Memory B cell (primary cell): ENCODE measurements around the gene PATJ.
A peak's percentile ranks its signal among the peaks of the same experiment; 100 is the strongest.

Experiments
- ATAC-seq: fragments of 150-1000 bp; cut with Tn5 transposase; 2 replicates; pipeline ENCODE4 v1.10.0; 2021; ENCODE audit warnings: low read depth, mild to moderate bottlenecking, moderate library complexity
- DNase-seq, 2 donors: peaks; one replicate each; pipeline ENCODE4 v3.0.0; 2022; ENCODE audit warnings: low spot score in 2 of 2
- H3K27ac Mint-ChIP-seq: one replicate; pipeline ENCODE4 v1.8.0; 2022; ENCODE audit warnings: mild to moderate bottlenecking, moderate library complexity, mixed read lengths
- H3K27me3 Mint-ChIP-seq: one replicate; pipeline ENCODE4 v1.8.0; 2022; ENCODE audit warnings: mixed read lengths
- H3K36me3 Mint-ChIP-seq: one replicate; pipeline ENCODE4 v1.8.0; 2022; ENCODE audit warnings: mild to moderate bottlenecking, mixed read lengths
- H3K4me1 Mint-ChIP-seq: one replicate; pipeline ENCODE4 v1.8.0; 2022; ENCODE audit warnings: mixed read lengths
- H3K4me3 Mint-ChIP-seq: one replicate; pipeline ENCODE4 v1.8.0; 2022; ENCODE audit warnings: mild to moderate bottlenecking, moderate library complexity, mixed read lengths
- H3K9me3 Mint-ChIP-seq: one replicate; pipeline ENCODE4 v1.8.0; 2022; ENCODE audit warnings: mixed read lengths

The PATJ gene

DNA sequence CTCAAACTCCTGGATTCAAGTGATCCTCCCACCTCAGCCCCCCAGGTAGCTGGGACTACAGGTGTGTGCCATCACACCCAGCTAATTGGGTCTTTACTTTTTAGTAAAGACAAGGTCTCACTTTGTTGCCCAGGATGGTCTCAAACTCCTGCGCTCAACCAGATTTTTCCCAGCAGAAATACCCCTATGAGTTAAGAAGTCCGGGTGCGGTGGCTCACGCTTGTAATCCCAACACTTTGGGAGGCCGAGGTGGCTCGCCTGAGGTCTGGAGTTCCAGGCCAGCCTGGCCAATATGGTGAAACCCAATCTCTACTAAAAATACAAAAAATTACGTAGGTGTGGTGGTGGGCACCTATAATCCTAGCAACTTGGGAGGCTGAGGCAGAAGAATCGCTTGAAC is 445.8 kb downstream of the PATJ start:
- H3K4me1 Mint-ChIP-seq: no peaks in the 10 kb centered on the region
- DNase-seq (no peak), ATAC-seq (no peak)
- no peak overlapping the region for H3K27ac Mint-ChIP-seq
- H3K27me3 Mint-ChIP-seq: peaks cover 7% of the 10 kb centered on the region
- no peak overlapping the region for H3K4me3 Mint-ChIP-seq
- H3K9me3 Mint-ChIP-seq: no peaks in the 10 kb centered on the region
- no peaks in the 10 kb centered on the region for H3K36me3 Mint-ChIP-seq

- DNase-seq (no peak), ATAC-seq (peak; percentile 42)
- Mint-ChIP-seq H3K27ac (peak within 1 kb of the TSS; percentile 45), H3K36me3 (peaks cover 2% of the 10 kb centered on the region), H3K4me1 (no peaks in the 10 kb centered on the region), H3K9me3 (peaks cover 2% of the 10 kb centered on the region), H3K27me3 (peaks cover 13% of the 10 kb centered on the region), H3K4me3 (peak within 1 kb of the TSS; percentile 68)
These were observed 452.6 kb downstream of the PATJ start, which contains the start of gene L1TD1 for GRCh38 chr1:62194651-62195544. Gene L1TD1 (plus strand): TSS chr1:62194849. CDS start chr1:62206629, 11,780 bp downstream.

DNA sequence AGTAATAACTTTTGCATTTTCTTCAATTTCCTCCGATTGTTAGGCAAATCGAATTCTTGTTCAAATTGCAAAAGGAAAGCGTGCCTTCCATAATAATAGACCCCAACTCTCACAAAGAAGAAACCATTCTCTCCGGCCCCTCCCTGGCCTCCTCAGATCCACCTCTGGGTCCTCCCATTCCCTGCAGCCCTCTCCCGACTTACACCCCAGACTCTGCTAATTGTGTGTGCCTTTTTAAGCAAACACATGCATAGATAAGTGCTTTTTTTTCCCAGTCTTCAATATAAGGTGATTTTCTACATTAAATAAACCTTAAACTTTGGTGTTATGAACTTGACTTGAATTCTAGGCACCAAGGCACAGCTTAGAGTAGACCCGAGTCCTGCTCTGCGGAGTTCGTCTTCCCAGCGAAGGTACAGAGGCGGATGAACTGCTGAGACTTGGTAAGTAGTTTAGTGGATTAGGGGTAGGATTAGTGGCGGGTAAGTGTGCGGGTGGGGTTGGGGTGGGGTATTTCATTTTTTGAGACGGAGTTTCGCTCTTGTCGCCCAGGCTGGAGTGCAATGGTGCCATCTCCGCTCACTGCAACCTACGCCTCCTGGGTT is 453.9 kb downstream of the PATJ start:
- Mint-ChIP-seq H3K27me3 (peaks cover 13% of the 10 kb centered on the region), H3K4me1 (no peaks in the 10 kb centered on the region), H3K27ac (no peak overlapping the region), H3K9me3 (peaks cover 2% of the 10 kb centered on the region), H3K36me3 (peaks cover 2% of the 10 kb centered on the region), H3K4me3 (peak overlapping the region; percentile 4)
- DNase-seq (no peak), ATAC-seq (no peak)

- H3K4me1 Mint-ChIP-seq: no peaks in the 10 kb centered on the region
- H3K27ac Mint-ChIP-seq: no peak overlapping the region
- ATAC-seq (no peak), DNase-seq (no peak)
- H3K27me3 Mint-ChIP-seq: peaks cover 13% of the 10 kb centered on the region
- H3K36me3 Mint-ChIP-seq: peaks cover 2% of the 10 kb centered on the region
- H3K4me3 Mint-ChIP-seq: no peak overlapping the region
- peaks cover 2% of the 10 kb centered on the region for H3K9me3 Mint-ChIP-seq
These were observed 455.9 kb downstream of the PATJ start for GRCh38 chr1:62198069-62198780.

DNA sequence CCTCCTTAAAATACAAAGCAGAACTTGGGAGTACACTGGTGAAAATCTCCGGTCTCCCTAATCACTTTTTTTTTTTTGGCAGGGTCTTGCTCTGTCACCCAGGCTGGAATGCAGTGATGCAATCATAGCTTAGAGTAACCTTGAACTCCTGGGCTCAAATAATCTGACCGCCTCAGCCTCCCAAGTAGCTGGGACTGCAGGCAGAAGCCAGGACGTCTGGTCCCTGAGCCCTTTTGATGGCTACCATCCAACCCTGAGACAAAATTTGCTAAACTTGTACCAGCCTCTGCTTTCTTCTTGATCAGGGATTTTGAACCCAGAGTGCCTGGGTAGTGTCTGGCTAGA is 456.5 kb downstream of the PATJ start:
- DNase-seq: no peak
- Mint-ChIP-seq H3K36me3 (no peaks in the 10 kb centered on the region), H3K27ac (no peak overlapping the region), H3K4me1 (no peaks in the 10 kb centered on the region), H3K27me3 (peaks cover 10% of the 10 kb centered on the region), H3K9me3 (peaks cover 2% of the 10 kb centered on the region), H3K4me3 (no peak overlapping the region)
- no peak for ATAC-seq

- no peaks in the 10 kb centered on the region for H3K4me1 Mint-ChIP-seq
- peaks cover 11% of the 10 kb centered on the region for H3K9me3 Mint-ChIP-seq
- no peak for ATAC-seq
- H3K4me3 Mint-ChIP-seq: no peak overlapping the region
- H3K27me3 Mint-ChIP-seq: peaks cover 4% of the 10 kb centered on the region
- DNase-seq: no peak
- H3K36me3 Mint-ChIP-seq: peaks cover 8% of the 10 kb centered on the region
- no peak overlapping the region for H3K27ac Mint-ChIP-seq
These were observed 464.9 kb downstream of the PATJ start for GRCh38 chr1:62207187-62207586.

DNA sequence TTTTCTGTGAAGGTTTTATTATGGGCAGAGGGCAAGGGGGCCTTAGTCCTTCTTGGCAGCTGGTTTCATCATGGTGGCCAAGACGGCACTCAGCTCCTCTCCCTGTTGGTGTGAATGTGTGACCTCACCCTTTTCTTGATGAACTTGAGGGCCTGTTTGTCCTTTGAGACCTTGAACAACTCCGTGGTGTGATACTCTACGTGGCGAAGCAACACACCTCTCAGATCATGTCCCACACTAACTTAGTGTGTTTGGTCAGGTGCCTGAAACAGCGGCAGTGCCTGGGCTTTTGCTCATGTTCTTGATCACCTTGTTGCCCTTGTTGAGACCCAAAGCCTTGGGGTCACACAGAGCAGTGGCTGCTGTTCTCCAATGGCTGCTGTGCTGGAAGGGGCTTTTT is 465.8 kb downstream of the PATJ start:
- peaks cover 3% of the 10 kb centered on the region for H3K27me3 Mint-ChIP-seq

DNA sequence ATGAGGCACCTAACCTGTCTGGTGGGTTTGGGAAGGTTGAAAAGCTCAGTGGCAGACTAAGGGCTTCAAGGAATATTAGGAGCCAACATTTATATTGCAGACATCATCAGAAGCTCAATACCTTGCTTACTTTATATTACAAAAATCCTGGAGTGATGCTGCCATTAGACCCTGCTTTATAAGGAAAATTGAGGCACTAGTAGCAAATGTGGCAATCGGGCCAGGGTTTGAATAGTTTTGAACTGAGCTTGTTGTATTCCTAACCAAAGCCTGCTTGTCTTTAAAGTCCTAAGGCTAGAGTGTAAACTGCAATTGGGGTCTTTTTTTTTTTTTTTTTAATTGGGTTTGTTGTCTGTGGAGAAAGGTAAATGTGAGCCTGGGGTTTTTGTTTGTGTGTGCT is 466.7 kb downstream of the PATJ start:
- H3K27ac Mint-ChIP-seq: no peak overlapping the region
- H3K4me3 Mint-ChIP-seq: no peak overlapping the region
- DNase-seq (no peak), ATAC-seq (no peak)
- H3K27me3 Mint-ChIP-seq: peaks cover 3% of the 10 kb centered on the region
- peaks cover 11% of the 10 kb centered on the region for H3K9me3 Mint-ChIP-seq
- no peaks in the 10 kb centered on the region for H3K4me1 Mint-ChIP-seq
- H3K36me3 Mint-ChIP-seq: peaks cover 8% of the 10 kb centered on the region

More for the DNA sequence above, 465.8 kb downstream of the PATJ start:
- peaks cover 11% of the 10 kb centered on the region for H3K9me3 Mint-ChIP-seq
- no peak overlapping the region for H3K4me3 Mint-ChIP-seq
- peaks cover 8% of the 10 kb centered on the region for H3K36me3 Mint-ChIP-seq
- ATAC-seq (no peak), DNase-seq (no peak)
- H3K27ac Mint-ChIP-seq: no peak overlapping the region
- no peaks in the 10 kb centered on the region for H3K4me1 Mint-ChIP-seq

DNA sequence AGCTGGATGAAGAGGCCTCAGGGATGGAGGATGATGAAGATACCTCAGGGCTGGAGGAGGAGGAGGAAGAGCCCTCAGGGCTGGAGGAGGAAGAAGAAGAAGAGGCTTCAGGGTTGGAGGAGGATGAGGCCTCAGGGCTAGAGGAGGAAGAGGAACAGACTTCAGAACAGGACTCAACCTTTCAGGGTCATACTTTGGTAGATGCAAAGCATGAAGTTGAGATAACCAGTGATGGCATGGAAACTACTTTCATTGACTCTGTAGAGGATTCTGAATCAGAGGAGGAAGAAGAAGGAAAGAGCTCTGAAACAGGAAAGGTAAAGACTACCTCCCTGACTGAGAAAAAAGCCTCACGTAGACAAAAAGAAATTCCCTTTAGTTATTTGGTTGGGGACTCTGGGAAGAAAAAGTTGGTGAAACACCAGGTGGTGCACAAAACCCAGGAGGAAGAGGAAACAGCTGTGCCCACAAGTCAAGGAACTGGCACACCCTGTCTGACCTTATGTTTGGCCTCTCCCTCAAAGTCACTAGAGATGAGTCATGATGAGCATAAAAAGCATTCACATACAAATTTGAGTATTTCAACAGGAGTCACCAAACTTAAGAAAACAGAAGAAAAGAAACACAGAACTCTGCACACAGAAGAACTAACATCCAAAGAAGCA is 467.8 kb downstream of the PATJ start:
- H3K27ac Mint-ChIP-seq: no peak overlapping the region
- H3K9me3 Mint-ChIP-seq: peaks cover 12% of the 10 kb centered on the region
- peaks cover 8% of the 10 kb centered on the region for H3K36me3 Mint-ChIP-seq
- ATAC-seq (no peak), DNase-seq (no peak)
- H3K4me1 Mint-ChIP-seq: no peaks in the 10 kb centered on the region
- no peak overlapping the region for H3K4me3 Mint-ChIP-seq
- H3K27me3 Mint-ChIP-seq: peaks cover 2% of the 10 kb centered on the region

DNA sequence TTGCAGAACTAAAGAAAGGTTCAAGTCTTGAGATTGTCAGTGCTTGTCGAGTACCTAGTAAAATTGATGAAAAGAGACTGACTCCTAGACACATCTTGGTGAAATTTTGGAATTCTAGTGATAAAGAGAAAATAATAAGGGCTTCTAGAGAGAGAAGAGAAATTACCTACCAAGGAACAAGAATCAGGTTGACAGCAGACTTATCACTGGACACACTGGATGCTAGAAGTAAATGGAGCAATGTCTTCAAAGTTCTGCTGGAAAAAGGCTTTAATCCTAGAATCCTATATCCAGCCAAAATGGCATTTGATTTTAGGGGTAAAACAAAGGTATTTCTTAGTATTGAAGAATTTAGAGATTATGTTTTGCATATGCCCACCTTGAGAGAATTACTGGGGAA is 468.7 kb downstream of the PATJ start:
- ATAC-seq (no peak), DNase-seq (no peak)
- peaks cover 2% of the 10 kb centered on the region for H3K27me3 Mint-ChIP-seq
- no peak overlapping the region for H3K27ac Mint-ChIP-seq
- no peaks in the 10 kb centered on the region for H3K4me1 Mint-ChIP-seq
- peaks cover 12% of the 10 kb centered on the region for H3K9me3 Mint-ChIP-seq
- no peak overlapping the region for H3K4me3 Mint-ChIP-seq
- H3K36me3 Mint-ChIP-seq: peaks cover 8% of the 10 kb centered on the region

- H3K36me3 Mint-ChIP-seq: peaks cover 6% of the 10 kb centered on the region
- DNase-seq: no peak
- H3K27me3 Mint-ChIP-seq: no peaks in the 10 kb centered on the region
- no peak overlapping the region for H3K27ac Mint-ChIP-seq
- H3K4me1 Mint-ChIP-seq: no peaks in the 10 kb centered on the region
- ATAC-seq: no peak
- H3K4me3 Mint-ChIP-seq: no peak overlapping the region
- H3K9me3 Mint-ChIP-seq: peaks cover 11% of the 10 kb centered on the region
These were observed 470.1 kb downstream of the PATJ start for GRCh38 chr1:62212411-62212810.

- no peaks in the 10 kb centered on the region for H3K4me1 Mint-ChIP-seq
- no peaks in the 10 kb centered on the region for H3K27me3 Mint-ChIP-seq
- H3K27ac Mint-ChIP-seq: no peak overlapping the region
- H3K36me3 Mint-ChIP-seq: peaks cover 6% of the 10 kb centered on the region
- no peak for DNase-seq
- H3K4me3 Mint-ChIP-seq: no peak overlapping the region
- no peak for ATAC-seq
- peaks cover 11% of the 10 kb centered on the region for H3K9me3 Mint-ChIP-seq
These were observed 471.0 kb downstream of the PATJ start for GRCh38 chr1:62213075-62213914.

DNA sequence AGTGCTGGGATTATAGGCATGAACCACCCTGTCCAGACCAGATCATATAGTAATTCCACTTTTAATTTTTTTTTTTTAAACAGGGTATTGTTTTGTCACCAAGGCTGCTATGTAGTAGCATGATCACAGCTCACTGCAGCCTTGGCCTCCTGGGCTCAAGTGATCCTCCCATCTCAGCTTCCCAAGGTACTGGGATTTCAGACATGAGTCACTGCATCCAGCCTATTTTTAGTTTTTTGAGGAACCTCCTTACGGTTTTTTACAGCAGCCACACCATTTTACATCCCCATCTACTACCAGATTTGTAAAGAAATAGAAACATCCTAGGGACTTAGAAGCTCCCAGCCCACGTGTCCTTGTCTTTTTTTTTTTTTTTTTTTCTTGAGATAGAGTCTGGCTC is 476.3 kb downstream of the PATJ start:
- Mint-ChIP-seq H3K27me3 (no peaks in the 10 kb centered on the region), H3K9me3 (peaks cover 1% of the 10 kb centered on the region), H3K4me1 (no peaks in the 10 kb centered on the region), H3K36me3 (no peaks in the 10 kb centered on the region), H3K4me3 (no peak overlapping the region), H3K27ac (no peak overlapping the region)
- ATAC-seq: no peak
- no peak for DNase-seq
